H9 (cell line): ENCODE results near the gene CYSTM1. TPM values are rescaled to one million over a fixed set of nuclear protein-coding genes. Genes with fewer than 3 reads are reported as not detected.

ENCODE experiments used
- DNase-seq: peaks from one replicate; pipeline ENCODE4 v3.0.0-alpha.2; 2017
- H2AFZ ChIP-seq: one replicate; pipeline ENCODE4 v1.6.1; 2013; ENCODE audit warnings: mild to moderate bottlenecking, low read length, control low read depth, moderate library complexity
- H2AK5ac ChIP-seq: 2 replicates; pipeline ENCODE4 v1.6.1; 2013; ENCODE audit warnings: low read length, control low read depth, mixed read lengths; ENCODE audit not compliant: insufficient read length
- H2BK120ac ChIP-seq: one replicate; pipeline ENCODE4 v1.6.1; 2013; ENCODE audit warnings: low read depth, mild to moderate bottlenecking, low read length, control low read depth, inconsistent platforms; ENCODE audit not compliant: poor library complexity, severe bottlenecking
- H2BK12ac ChIP-seq: 2 replicates; pipeline ENCODE4 v1.6.1; 2013; ENCODE audit warnings: low read length, control low read depth, mixed read lengths, low read depth; ENCODE audit not compliant: insufficient read length
- H2BK15ac ChIP-seq: 2 replicates; pipeline ENCODE4 v1.6.1; 2013; ENCODE audit warnings: low read depth, low read length, control low read depth
- H2BK20ac ChIP-seq: one replicate; pipeline ENCODE4 v1.6.1; 2013; ENCODE audit warnings: low read depth, mild to moderate bottlenecking, low read length, control low read depth, inconsistent platforms; ENCODE audit not compliant: poor library complexity, severe bottlenecking
- H2BK5ac ChIP-seq: 2 replicates; pipeline ENCODE4 v1.6.1; 2013; ENCODE audit warnings: low read length, control low read depth, mixed read lengths; ENCODE audit not compliant: insufficient read length
- H3K14ac ChIP-seq: 2 replicates; pipeline ENCODE4 v1.6.1; 2013; ENCODE audit warnings: low read length, control low read depth; ENCODE audit not compliant: insufficient read depth
- H3K18ac ChIP-seq: 2 replicates; pipeline ENCODE4 v1.6.1; 2013; ENCODE audit warnings: low read depth, mild to moderate bottlenecking, mixed read lengths, low read length, control low read depth; ENCODE audit not compliant: insufficient read length
- H3K23ac ChIP-seq: 2 replicates; pipeline ENCODE4 v1.6.1; 2013; ENCODE audit warnings: low read length, control low read depth, mixed read lengths, low read depth; ENCODE audit not compliant: insufficient read length
- H3K23me2 ChIP-seq: 2 replicates; pipeline ENCODE4 v1.6.1; 2013; ENCODE audit warnings: low read depth, mild to moderate bottlenecking, mixed read lengths, low read length, control low read depth; ENCODE audit not compliant: insufficient read length, poor library complexity, severe bottlenecking
- H3K27ac ChIP-seq: 2 replicates; pipeline ENCODE4 v1.5.1; 2013; ENCODE audit warnings: low read length, control low read depth, mixed read lengths, low read depth; ENCODE audit not compliant: insufficient read length
- H3K27me3 ChIP-seq: 2 replicates; pipeline ENCODE4 v1.6.1; 2013; ENCODE audit warnings: low read length, control low read depth, inconsistent platforms; ENCODE audit not compliant: insufficient read depth
- H3K4ac ChIP-seq: 2 replicates; pipeline ENCODE4 v1.6.1; 2013; ENCODE audit warnings: low read depth, mild to moderate bottlenecking, control low read depth, inconsistent platforms, low read length, moderate library complexity
- H3K4me1 ChIP-seq: 2 replicates; pipeline ENCODE4 v1.6.1; 2013; ENCODE audit warnings: low read length, control low read depth, inconsistent platforms; ENCODE audit not compliant: insufficient read depth
- H3K4me2 ChIP-seq: 2 replicates; pipeline ENCODE4 v1.6.1; 2013; ENCODE audit warnings: low read length, control low read depth, mixed read lengths; ENCODE audit not compliant: insufficient read length, insufficient read depth
- H3K56ac ChIP-seq: 2 replicates; pipeline ENCODE4 v1.6.1; 2013; ENCODE audit warnings: low read depth, mild to moderate bottlenecking, mixed read lengths, low read length, control low read depth; ENCODE audit not compliant: insufficient read length
- H3K79me1 ChIP-seq: 2 replicates; pipeline ENCODE4 v1.6.1; 2013; ENCODE audit warnings: low read depth, mild to moderate bottlenecking, moderate library complexity, low read length, control low read depth, inconsistent platforms; ENCODE audit not compliant: insufficient read depth, poor library complexity, severe bottlenecking
- H3K79me2 ChIP-seq: 2 replicates; pipeline ENCODE4 v1.6.1; 2013; ENCODE audit warnings: low read length, control low read depth, inconsistent platforms; ENCODE audit not compliant: insufficient read depth
- H3K9ac ChIP-seq: 2 replicates; pipeline ENCODE4 v1.6.1; 2013; ENCODE audit warnings: low read length, control low read depth, mixed read lengths; ENCODE audit not compliant: insufficient read length; ENCODE audit errors: extremely low read depth
- H3K9me3 ChIP-seq: one replicate; pipeline ENCODE4 v1.6.1; 2013; ENCODE audit warnings: low read depth, low read length, inconsistent platforms; ENCODE audit not compliant: control insufficient read depth
- H3T11ph ChIP-seq: one replicate; pipeline ENCODE4 v1.6.1; 2013; ENCODE audit warnings: mild to moderate bottlenecking, low read length, control low read depth, inconsistent platforms
- H4K20me1 ChIP-seq: one replicate; pipeline ENCODE4 v1.6.1; 2013; ENCODE audit not compliant: control insufficient read depth, insufficient read length, insufficient read depth
- H4K5ac ChIP-seq: 2 replicates; pipeline ENCODE4 v1.6.1; 2013; ENCODE audit warnings: low read depth, mild to moderate bottlenecking, mixed read lengths, low read length, control low read depth; ENCODE audit not compliant: insufficient read length
- H4K8ac ChIP-seq: replicated peaks from 2 replicates; pipeline ENCODE4 v1.6.1; 2013; ENCODE audit warnings: low read length, control low read depth, mixed read lengths, low read depth; ENCODE audit not compliant: insufficient read length
- H4K91ac ChIP-seq: 2 replicates; pipeline ENCODE4 v1.6.1; 2013; ENCODE audit warnings: low read depth, mild to moderate bottlenecking, moderate library complexity, mixed read lengths, low read length, control low read depth; ENCODE audit not compliant: insufficient read length
- H3K27ac Mint-ChIP-seq, 3 experiments: 2 replicates in 2 of 3; 3 replicates in 1 of 3; pipeline ENCODE4 v1.8.0; 2020 to 2021; ENCODE audit warnings: mixed read lengths in 3 of 3, mild to moderate bottlenecking in 1 of 3, moderate library complexity in 1 of 3
- H3K27me3 Mint-ChIP-seq: 2 replicates; pipeline ENCODE4 v1.8.0; 2021; ENCODE audit warnings: low read depth, mild to moderate bottlenecking, moderate library complexity, mixed read lengths
- H3K36me3 Mint-ChIP-seq, 3 experiments: 2 replicates in 2 of 3; 3 replicates in 1 of 3; pipeline ENCODE4 v1.8.0; 2020 to 2021; ENCODE audit warnings: low read depth in 3 of 3, mixed read lengths in 3 of 3; ENCODE audit not compliant: insufficient read depth in 1 of 3
- H3K4me1 Mint-ChIP-seq, 2 experiments: 2 replicates each; pipeline ENCODE4 v1.8.0; 2020; ENCODE audit warnings: mixed read lengths in 2 of 2
- H3K4me3 Mint-ChIP-seq, 2 experiments: 2 replicates in 1 of 2; 3 replicates in 1 of 2; pipeline ENCODE4 v1.8.0; 2020 to 2021; ENCODE audit warnings: mild to moderate bottlenecking in 2 of 2, mixed read lengths in 2 of 2, moderate library complexity in 1 of 2
- H3K9me3 Mint-ChIP-seq, 2 experiments: 2 replicates in 1 of 2; 3 replicates in 1 of 2; pipeline ENCODE4 v1.8.0; 2020; ENCODE audit warnings: mild to moderate bottlenecking in 2 of 2, mixed read lengths in 2 of 2, moderate library complexity in 1 of 2
- CTCF ChIP-seq: fragments of 200-600 bp; sonication (generic); conservative IDR thresholded peaks from 3 replicates; pipeline ENCODE4 v1.8.0; 2021; ENCODE audit warnings: antibody characterized with exemption, mild to moderate bottlenecking
- WGBS: extraction: QIAGEN DNeasy Blood & Tissue Kit; methylation state at CpG from one replicate; pipeline ENCODE4 v1.1.7; 2013; ENCODE audit warnings: missing lambda C conversion rate, low lambda C conversion rate, mixed read lengths; ENCODE audit not compliant: insufficient read length; ENCODE audit errors: extremely low coverage; 5-methylcytosine and 5-hydroxymethylcytosine counted together
- total RNA-seq: library from RNA; stranded (reverse); gene quantifications from 2 replicates; pipeline ENCODE4 v1.2.1, GENCODE V29; 2021

CYSTM1 gene
- total RNA-seq, 1 experiment from 2014 or later = 20.6 TPM

- no peak overlapping the region for H3K9ac ChIP-seq
- no peak overlapping the region for H2BK20ac ChIP-seq
- no peak overlapping the region for H3K23ac ChIP-seq
- DNase-seq = no peak
- no peak overlapping the region for H2AFZ ChIP-seq
- H3K27ac Mint-ChIP-seq = no peak overlapping the region; a peak in 1 of 7 replicates
- H3K9me3 ChIP-seq = no peaks in the 10 kb centered on the region
- no peak overlapping the region for H4K8ac ChIP-seq
- H3K4me1 Mint-ChIP-seq = peaks cover 17 to 18% of the 10 kb centered on the region in 2 experiments
- TF ChIP-seq CTCF = no peak
- H3K79me2 ChIP-seq = 0 out of 2 replicates have a peak, but pooled peaks cover 2% of the 10 kb centered on the region
- H2BK15ac ChIP-seq = no peak overlapping the region
- H3K56ac ChIP-seq = no peak overlapping the region
- H2BK5ac ChIP-seq = no peak overlapping the region
- no peaks in the 10 kb centered on the region for H3K9me3 Mint-ChIP-seq
- H3K4me3 Mint-ChIP-seq = no peak overlapping the region
- H3K4me2 ChIP-seq = no peak overlapping the region
- peak overlapping the region; percentile 72 for H4K5ac ChIP-seq
- WGBS = no CpG with 5 or more reads among the region's 6 CpGs
- H4K20me1 ChIP-seq = no peaks in the 10 kb centered on the region
- no peaks in the 10 kb centered on the region for H3K4me1 ChIP-seq
- H3K4ac ChIP-seq = no peak overlapping the region
- peaks cover 0 to 3% (median 3%) of the 10 kb centered on the region in 3 experiments; a peak in 1 of 7 replicates for H3K36me3 Mint-ChIP-seq
- no peak overlapping the region for H3K27ac ChIP-seq
- H3K27me3 ChIP-seq = no peaks in the 10 kb centered on the region
- H3K27me3 Mint-ChIP-seq = no peaks in the 10 kb centered on the region
- H2AK5ac ChIP-seq = no peak overlapping the region
- no peak overlapping the region for H2BK120ac ChIP-seq
- no peak overlapping the region for H4K91ac ChIP-seq
- no peak overlapping the region for H2BK12ac ChIP-seq
- no peak overlapping the region for H3T11ph ChIP-seq
- no peak overlapping the region for H3K14ac ChIP-seq
- no peaks in the 10 kb centered on the region for H3K23me2 ChIP-seq
- peaks cover 5% of the 10 kb centered on the region for H3K79me1 ChIP-seq
- H3K18ac ChIP-seq = no peak overlapping the region
Observed at GRCh38 chr5:140266471-140267200, 91.6 kb downstream of the CYSTM1 start.
